ENCODE data around the gene TRIM71. TPM values are rescaled to one million over a fixed set of nuclear protein-coding genes. Genes with fewer than 3 reads are reported as not detected.

TRIM71 gene
- total RNA-seq, 4 donors from 2014 or later: not detected

DNA sequence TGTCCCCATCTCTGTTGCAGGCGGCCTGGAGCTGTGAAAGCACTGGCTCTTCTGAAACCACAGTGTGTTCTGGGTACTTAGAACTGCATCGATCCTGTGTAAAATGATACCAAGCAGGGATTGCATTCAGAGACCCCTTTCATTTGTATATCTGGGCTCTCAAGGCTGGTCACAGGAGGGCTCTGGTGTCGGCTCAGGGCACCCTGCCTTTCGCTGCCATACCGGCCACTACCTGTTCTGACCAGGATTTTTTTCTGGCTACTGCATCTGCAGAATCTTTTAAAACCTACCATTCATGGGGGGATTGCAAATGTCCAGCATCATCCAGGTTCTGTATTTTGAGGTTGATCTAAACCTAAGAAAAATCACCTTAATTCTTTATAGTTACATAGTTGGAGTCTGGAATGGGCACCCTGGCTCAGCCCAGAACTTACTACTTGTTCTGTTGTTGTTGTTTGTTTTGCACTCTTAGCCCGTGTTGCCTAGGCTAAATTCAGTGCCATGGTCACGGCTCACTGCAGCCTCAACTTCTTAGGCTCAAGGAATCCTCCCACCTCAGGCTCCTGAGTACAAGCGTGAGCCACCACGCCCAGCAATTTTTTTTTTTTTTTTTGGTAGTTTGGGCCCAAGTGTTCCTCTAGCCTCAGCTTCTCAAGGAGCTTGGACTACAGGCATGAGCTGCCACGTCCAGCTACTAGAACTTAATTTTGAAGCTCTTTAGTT, 52.7 kb downstream of the TRIM71 start:
- H3K27me3 ChIP-seq: no peaks in the 10 kb centered on the region
- no peak overlapping the region for H3K4me3 ChIP-seq
- H3K27ac ChIP-seq: no peak overlapping the region
- H3K4me1 ChIP-seq: peaks cover 8 to 21% (median 8%) of the 10 kb centered on the region in 3 donors
- TF ChIP-seq EP300 (IDR thresholded peaks at IDR 0.05) (no peak), POLR2AphosphoS5 (IDR thresholded peaks at IDR 0.05) (no peak), POLR2A (IDR thresholded peaks at IDR 0.05) (no peak)
- TF ChIP-seq, protein P1, sequence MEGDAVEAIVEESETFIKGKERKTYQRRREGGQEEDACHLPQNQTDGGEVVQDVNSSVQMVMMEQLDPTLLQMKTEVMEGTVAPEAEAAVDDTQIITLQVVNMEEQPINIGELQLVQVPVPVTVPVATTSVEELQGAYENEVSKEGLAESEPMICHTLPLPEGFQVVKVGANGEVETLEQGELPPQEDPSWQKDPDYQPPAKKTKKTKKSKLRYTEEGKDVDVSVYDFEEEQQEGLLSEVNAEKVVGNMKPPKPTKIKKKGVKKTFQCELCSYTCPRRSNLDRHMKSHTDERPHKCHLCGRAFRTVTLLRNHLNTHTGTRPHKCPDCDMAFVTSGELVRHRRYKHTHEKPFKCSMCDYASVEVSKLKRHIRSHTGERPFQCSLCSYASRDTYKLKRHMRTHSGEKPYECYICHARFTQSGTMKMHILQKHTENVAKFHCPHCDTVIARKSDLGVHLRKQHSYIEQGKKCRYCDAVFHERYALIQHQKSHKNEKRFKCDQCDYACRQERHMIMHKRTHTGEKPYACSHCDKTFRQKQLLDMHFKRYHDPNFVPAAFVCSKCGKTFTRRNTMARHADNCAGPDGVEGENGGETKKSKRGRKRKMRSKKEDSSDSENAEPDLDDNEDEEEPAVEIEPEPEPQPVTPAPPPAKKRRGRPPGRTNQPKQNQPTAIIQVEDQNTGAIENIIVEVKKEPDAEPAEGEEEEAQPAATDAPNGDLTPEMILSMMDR (IDR thresholded peaks at IDR 0.05): no peak
- ATAC-seq: no peak
- no peaks in the 10 kb centered on the region for H3K9me3 ChIP-seq
- no peaks in the 10 kb centered on the region for H3K36me3 ChIP-seq
- WGBS, 2 donors (ENCODE audit: low coverage in 1 of 2): 81 to 85% methylated on average over 6 to 7 of the region's 10 CpGs

DNA sequence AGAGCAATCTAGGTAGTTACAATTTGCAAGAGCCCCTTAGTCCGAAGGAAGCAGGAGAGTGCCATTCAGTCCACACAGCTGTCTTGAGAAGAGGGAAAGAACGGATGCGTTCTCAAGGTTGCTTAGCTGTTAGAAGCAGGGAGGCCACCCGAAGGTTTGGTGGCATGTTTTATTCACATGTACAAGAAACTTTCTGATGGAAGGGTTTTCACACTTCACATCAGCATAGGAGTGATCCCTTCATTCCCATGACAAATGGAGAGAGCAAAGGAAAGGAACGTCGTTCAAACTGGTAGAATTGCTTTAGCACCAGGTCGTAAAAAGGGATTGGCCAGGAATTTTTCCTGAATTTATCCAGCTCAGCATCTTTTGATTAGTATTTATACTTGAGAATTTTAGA, 53.5 kb downstream of the TRIM71 start:
- ATAC-seq: no peak
- WGBS, 2 donors (ENCODE audit: low coverage in 1 of 2): 88 to 95% methylated on average over 3 to 6 of the region's 7 CpGs
- Histone ChIP-seq H3K27ac (no peak overlapping the region), H3K4me1 (peaks cover 8 to 21% (median 8%) of the 10 kb centered on the region in 3 donors), H3K36me3 (no peaks in the 10 kb centered on the region), H3K4me3 (no peak overlapping the region), H3K27me3 (no peaks in the 10 kb centered on the region), H3K9me3 (no peaks in the 10 kb centered on the region)
- TF ChIP-seq, protein P1 (IDR thresholded peaks at IDR 0.05): no peak
- TF ChIP-seq POLR2A (IDR thresholded peaks at IDR 0.05) (no peak), EP300 (IDR thresholded peaks at IDR 0.05) (no peak), POLR2AphosphoS5 (IDR thresholded peaks at IDR 0.05) (no peak)

DNA sequence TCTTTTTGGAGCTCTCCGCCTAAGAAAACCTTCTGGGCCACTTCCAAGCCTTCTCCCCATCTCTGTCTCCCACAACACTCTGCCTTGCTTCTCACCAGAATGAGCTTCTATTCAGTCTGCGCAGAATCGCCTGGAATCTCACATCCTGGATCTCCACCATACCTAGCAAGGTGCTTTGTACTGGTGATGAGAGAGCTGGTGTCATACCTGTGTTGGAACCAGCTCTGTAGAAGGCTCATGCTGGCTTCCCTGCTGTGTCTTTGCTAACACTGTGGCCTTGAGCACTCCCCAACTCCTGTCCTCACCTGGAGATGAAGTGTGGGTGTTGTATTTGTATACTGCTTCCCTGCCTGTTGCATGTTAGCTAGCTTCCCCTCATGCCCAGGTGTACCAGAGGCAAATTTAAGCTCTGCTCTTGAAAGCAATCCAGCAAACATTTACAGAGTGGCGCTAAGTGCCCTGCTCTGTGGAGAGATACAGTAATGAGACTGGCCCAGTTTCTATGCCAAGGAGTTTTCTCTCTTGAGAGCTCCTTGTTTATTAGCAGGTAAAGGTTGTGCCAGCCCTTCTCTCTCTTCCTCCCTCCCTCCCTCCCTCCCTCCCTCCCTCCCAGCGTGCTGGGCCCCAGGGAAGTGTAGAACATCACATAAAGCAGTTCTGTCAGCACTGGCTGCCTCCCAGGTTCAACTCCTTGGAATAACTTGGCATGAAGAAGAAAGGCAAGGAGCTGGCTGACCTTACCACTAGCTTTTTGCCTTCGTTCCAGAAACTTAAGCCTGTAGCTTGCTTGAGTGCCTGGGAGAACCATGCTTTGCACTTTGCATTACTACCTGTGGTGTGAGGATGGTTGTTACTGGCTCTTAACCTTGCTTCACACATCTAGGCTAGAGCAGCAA, 54.9 kb downstream of the TRIM71 start:
- H3K27me3 ChIP-seq: no peaks in the 10 kb centered on the region
- H3K4me3 ChIP-seq: no peak overlapping the region
- 56 to 63% methylated on average over 2 to 5 of the region's 6 CpGs for WGBS, 2 donors (ENCODE audit: low coverage in 1 of 2)
- no peaks in the 10 kb centered on the region for H3K36me3 ChIP-seq
- H3K9me3 ChIP-seq: no peaks in the 10 kb centered on the region
- peak; percentile 93 for ATAC-seq
- TF ChIP-seq POLR2A (IDR thresholded peaks at IDR 0.05) (no peak), POLR2AphosphoS5 (IDR thresholded peaks at IDR 0.05) (peak; percentile 76), EP300 (IDR thresholded peaks at IDR 0.05) (no peak)
- TF ChIP-seq, protein P1 (IDR thresholded peaks at IDR 0.05): no peak
- H3K4me1 ChIP-seq: peaks cover 8 to 21% (median 8%) of the 10 kb centered on the region in 3 donors
- peak overlapping the region in 1 of 4 donors; percentile 64 for H3K27ac ChIP-seq

DNA sequence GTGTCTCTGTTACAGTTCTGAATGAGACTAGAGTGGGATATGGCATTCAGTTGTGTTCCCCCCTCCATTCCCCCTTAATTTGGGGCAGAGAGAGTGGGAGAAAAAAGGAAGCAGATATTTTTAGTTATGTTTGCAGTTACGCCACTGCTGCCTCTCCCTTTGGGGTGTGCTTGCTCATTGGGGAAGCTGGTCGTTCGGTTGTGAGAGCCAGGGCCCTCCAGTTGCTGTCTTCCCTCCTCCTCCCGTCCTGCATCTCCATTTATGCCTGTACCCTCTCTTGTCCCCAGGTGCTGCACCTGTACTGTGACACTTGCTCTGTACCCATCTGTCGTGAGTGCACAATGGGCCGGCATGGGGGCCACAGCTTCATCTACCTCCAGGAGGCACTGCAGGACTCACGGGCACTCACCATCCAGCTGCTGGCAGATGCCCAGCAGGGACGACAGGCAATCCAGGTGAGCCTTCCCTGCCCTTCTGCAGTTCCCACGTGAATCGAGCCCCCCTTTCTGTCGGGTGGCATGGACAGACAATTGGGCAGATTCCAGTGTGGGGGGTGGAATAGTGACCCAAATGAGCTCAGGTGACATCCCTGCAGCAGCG, 55.8 kb downstream of the TRIM71 start:
- no peak overlapping the region for H3K4me3 ChIP-seq
- H3K9me3 ChIP-seq: no peaks in the 10 kb centered on the region
- ATAC-seq: no peak
- H3K27ac ChIP-seq: peak overlapping the region in 1 of 4 donors; percentile 64
- no peaks in the 10 kb centered on the region for H3K36me3 ChIP-seq
- no peaks in the 10 kb centered on the region for H3K27me3 ChIP-seq
- H3K4me1 ChIP-seq: peaks cover 8 to 21% (median 8%) of the 10 kb centered on the region in 3 donors
- WGBS, 2 donors (ENCODE audit: low coverage in 1 of 2): 13% methylated on average over 1 of the region's 12 CpGs; no CpG with 5 or more reads in 1 of the 2 donors
- TF ChIP-seq POLR2A (IDR thresholded peaks at IDR 0.05): no peak
- no peak for TF ChIP-seq POLR2AphosphoS5 (IDR thresholded peaks at IDR 0.05)
- TF ChIP-seq EP300 (IDR thresholded peaks at IDR 0.05): no peak
- TF ChIP-seq, protein P1 (IDR thresholded peaks at IDR 0.05): no peak
